ENCODE measurements around the gene SDK2.
"Not testable (repeated sequence)": the region's sequence is repeated elsewhere in the genome, so short reads cannot be mapped to it uniquely, and the experiment has no call there.

The SDK2 gene

GRCh38 chr17:73334771-73335513, 309.3 kb downstream of the SDK2 start:
- DNase-seq, result no peak

GRCh38 chr17:73333445-73333844, 310.8 kb downstream of the SDK2 start:
- DNase-seq, result not testable (repeated sequence)

- no peak for DNase-seq
These were observed 313.2 kb downstream of the SDK2 start for GRCh38 chr17:73331060-73331459.

- no peak for DNase-seq
These were observed 316.6 kb downstream of the SDK2 start for GRCh38 chr17:73327676-73328075.

GRCh38 chr17:73325527-73325842, 318.8 kb downstream of the SDK2 start:
- no peak for DNase-seq

- DNase-seq, result no peak
These were observed 319.3 kb downstream of the SDK2 start for GRCh38 chr17:73324711-73325526.

GRCh38 chr17:73324160-73324475, 320.1 kb downstream of the SDK2 start:
- no peak for DNase-seq

GRCh38 chr17:73323409-73324159, 320.7 kb downstream of the SDK2 start:
- no peak for DNase-seq

GRCh38 chr17:73320601-73321264, 323.5 kb downstream of the SDK2 start:
- DNase-seq, result no peak

- DNase-seq, result no peak
These were observed 324.5 kb downstream of the SDK2 start for GRCh38 chr17:73319766-73320165.

- DNase-seq, result no peak
These were observed 325.4 kb downstream of the SDK2 start for GRCh38 chr17:73318836-73319235.

GRCh38 chr17:73318427-73318813, 325.8 kb downstream of the SDK2 start:
- DNase-seq, result no peak

GRCh38 chr17:73317513-73318426, 326.5 kb downstream of the SDK2 start:
- no peak for DNase-seq

GRCh38 chr17:73316919-73317505, 327.2 kb downstream of the SDK2 start:
- DNase-seq, result no peak

GRCh38 chr17:73315471-73315870, 328.8 kb downstream of the SDK2 start:
- no peak for DNase-seq

- DNase-seq, result no peak
These were observed 330.6 kb downstream of the SDK2 start for GRCh38 chr17:73313526-73314127.

- not testable (repeated sequence) for DNase-seq
These were observed 331.4 kb downstream of the SDK2 start for GRCh38 chr17:73312887-73313286.

GRCh38 chr17:73311781-73312641, 332.2 kb downstream of the SDK2 start, which contains the start of gene CDC42EP4:
CDC42EP4 (minus strand) TSS chr17:73312001; CDS start chr17:73286500, 25,501 bp downstream.
- peak; percentile 86 for DNase-seq

- DNase-seq, result no peak
These were observed 332.8 kb downstream of the SDK2 start for GRCh38 chr17:73311428-73311780.

All from CD4-positive, alpha-beta T cell treated with Interleukin-15 for 1 hour (primary cell).